GM19463 (cell line): ENCODE data around the gene CDH19.
"Not testable (repeated sequence)": the region's sequence is repeated elsewhere in the genome, so short reads cannot be mapped to it uniquely, and the experiment has no call there.

Experiments
- ATAC-seq: cut with Tn5 transposase; IDR thresholded peaks from one replicate; pipeline ENCODE4 v1.9.1; 2021; ENCODE audit warnings: mild to moderate bottlenecking, moderate library complexity; ENCODE audit not compliant: unreplicated experiment

CDH19 gene

DNA sequence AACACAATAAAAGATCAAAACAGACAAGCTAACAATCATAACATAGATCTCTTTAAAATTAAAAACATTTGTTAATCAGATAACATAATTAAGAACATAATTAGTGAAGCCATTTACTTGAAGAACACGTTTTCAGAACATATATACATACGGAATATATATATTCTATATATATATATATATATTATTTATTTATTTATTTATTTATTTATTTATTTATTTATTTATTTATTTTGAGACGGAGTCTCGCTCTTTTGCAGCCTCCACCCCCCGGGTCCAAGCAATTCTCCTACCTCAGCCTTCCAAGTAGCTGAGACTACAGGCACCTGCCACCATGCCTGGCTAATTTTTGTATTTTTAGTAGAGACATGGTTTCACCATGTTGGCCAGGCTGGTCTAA, 137.7 kb downstream of the CDH19 start:
- not testable (repeated sequence) for ATAC-seq

DNA sequence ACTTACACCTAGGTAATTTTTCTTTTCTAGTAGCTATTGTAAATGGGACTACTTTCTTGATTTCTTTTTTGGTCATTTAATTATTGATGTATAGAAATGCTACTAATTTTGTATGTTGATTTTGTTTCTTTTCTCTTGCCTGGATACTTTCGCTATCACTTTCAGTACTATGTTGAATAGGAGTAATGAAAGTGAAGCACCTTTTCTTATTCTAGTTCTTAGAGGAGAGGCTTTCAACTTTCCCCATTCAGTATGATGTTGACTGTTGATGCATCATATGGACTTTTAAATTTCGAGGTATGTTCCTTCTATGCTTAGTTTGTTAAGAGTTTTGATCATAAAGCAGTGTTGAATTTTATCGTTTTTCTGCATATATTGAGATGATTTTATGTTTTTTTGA, 142.5 kb downstream of the CDH19 start:
- ATAC-seq, result no peak

DNA sequence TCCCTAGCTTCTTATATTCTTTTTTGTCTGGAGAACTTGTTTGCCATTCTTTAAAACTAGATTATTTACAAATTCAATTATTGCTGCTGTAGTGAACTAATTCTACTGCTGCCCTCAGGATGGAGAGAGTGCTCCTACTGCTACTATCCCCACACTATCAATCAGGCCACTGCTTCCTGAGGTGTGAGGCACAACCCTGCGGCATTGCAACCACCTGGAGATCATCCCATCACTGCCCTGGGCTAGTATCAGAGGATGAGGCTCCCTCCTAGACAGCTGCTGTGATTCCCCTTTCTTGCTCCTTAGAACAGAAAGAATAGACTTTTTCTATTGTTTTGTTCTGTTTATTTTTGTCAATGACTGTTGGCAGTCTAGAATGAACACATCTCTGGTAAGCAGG, 146.6 kb downstream of the CDH19 start:
- no peak for ATAC-seq
